Panc1 (cell line): ENCODE measurements around the gene PPDPF. TPM values are rescaled to one million over a fixed set of nuclear protein-coding genes. Genes with fewer than 3 reads are reported as not detected.

Experiments
- ATAC-seq: fragments of 200-7000 bp; cut with Tn5 transposase; 2 replicates; pipeline ENCODE4 v1.9.1; 2020; ENCODE audit warnings: mild to moderate bottlenecking, moderate library complexity
- BruUV-seq: library from RNA; stranded (reverse); fragments of 400-500 nt; replicated peaks from 2 replicates; lab custom pipeline; 2021; lab: Mats Ljungman, UMichigan
- CTCF ChIA-PET: fragments of 300-600 bp; sonication (Branson Sonifier 250); formaldehyde crosslinking; loops from one replicate; lab custom pipeline; 2022; ENCODE audit warnings: antibody characterized with exemption; lab: Charles Lee
- POLR2A ChIA-PET: fragments of 300-600 bp; sonication (Branson Sonifier 250); formaldehyde crosslinking; loops from one replicate; lab custom pipeline; 2022; ENCODE audit warnings: antibody characterized with exemption; lab: Charles Lee
- DNase-seq: peaks from one replicate; pipeline ENCODE4 v3.0.0-alpha.2; 2010; ENCODE audit warnings: low read depth, low spot score
- H3K27ac ChIP-seq: 2 replicates; pipeline ENCODE4 v1.5.1; 2011; ENCODE audit warnings: mild to moderate bottlenecking, low read length, inconsistent platforms
- H3K27me3 ChIP-seq: fragments of 200-500 bp; sonication (Bioruptor generic); 2 replicates; pipeline ENCODE4 v1.6.0; 2014; ENCODE audit warnings: low read length, inconsistent platforms; ENCODE audit not compliant: control insufficient read depth, insufficient read depth
- H3K36me3 ChIP-seq: fragments of 200-500 bp; sonication (Bioruptor generic); 2 replicates; pipeline ENCODE4 v1.5.1; 2014; ENCODE audit warnings: inconsistent platforms, mild to moderate bottlenecking, low read length, moderate library complexity; ENCODE audit not compliant: control insufficient read depth, insufficient read depth
- H3K4me1 ChIP-seq: 2 replicates; pipeline ENCODE4 v1.5.1; 2011; ENCODE audit warnings: inconsistent platforms, mild to moderate bottlenecking, low read length, moderate library complexity; ENCODE audit not compliant: control insufficient read depth, insufficient read depth
- H3K4me3 ChIP-seq, 2 experiments: 2 replicates each; pipeline ENCODE4 v1.5.1; 2011 to 2012; ENCODE audit warnings: low read depth in 2 of 2, low read length in 2 of 2, mild to moderate bottlenecking in 2 of 2, inconsistent platforms in 1 of 2, moderate library complexity in 1 of 2
- H3K9me3 ChIP-seq: fragments of 200-500 bp; sonication (Bioruptor generic); 2 replicates; pipeline ENCODE4 v1.5.1; 2014; ENCODE audit warnings: low read depth, mild to moderate bottlenecking, inconsistent platforms, low read length, moderate library complexity; ENCODE audit not compliant: control insufficient read depth, insufficient read depth
- POLR2AphosphoS5 ChIP-seq: IDR thresholded peaks from 2 replicates; pipeline ENCODE4 v1.6.1; 2012; ENCODE audit warnings: mild to moderate bottlenecking, low read depth, low read length, moderate library complexity
- SIN3A ChIP-seq: IDR thresholded peaks from 2 replicates; pipeline ENCODE4 v1.6.1; 2012; ENCODE audit warnings: low read depth, mild to moderate bottlenecking, low read length, moderate library complexity, borderline replicate concordance; ENCODE audit not compliant: insufficient read depth
- TCF7L2 ChIP-seq: IDR thresholded peaks from 2 replicates; pipeline ENCODE4 v1.6.1; 2011; ENCODE audit warnings: mild to moderate bottlenecking, low read depth, low read length, inconsistent platforms
- in situ Hi-C: cut with HindIII; loops from 2 replicates; pipeline ENCODE4 v1.10.0; 2016; ENCODE audit warnings: low sequenced_read_pairs, low pct_unique_long_range_greater_than_20kb
- intact Hi-C: fragments of 100-400 bp; cut with micrococcal nuclease; formaldehyde crosslinking; loops from one replicate; pipeline ENCODE4 v1.10.0; 2022; ENCODE audit not compliant: unreplicated experiment
- total RNA-seq: library from RNA; stranded (reverse); gene quantifications from one replicate; pipeline ENCODE4 v1.2.1, GENCODE V29; 2021; ENCODE audit not compliant: unreplicated experiment
- TF ChIP-seq, protein P1 (sequence below): fragments of 450-650 bp; IDR thresholded peaks from 2 replicates; pipeline ENCODE4 v1.5.1; 2017; ENCODE audit warnings: mild to moderate bottlenecking
- TF ChIP-seq, protein P2 (sequence below), 2 experiments: IDR thresholded peaks; 2 replicates each; pipeline ENCODE4 v1.6.1; 2011 to 2012; ENCODE audit warnings: low read depth in 2 of 2, control low read depth in 1 of 2, low read length in 1 of 2, mild to moderate bottlenecking in 1 of 2, moderate library complexity in 1 of 2; ENCODE audit not compliant: insufficient read depth in 1 of 2

PPDPF gene
- total RNA-seq, 1 experiment from 2014 or later = 241 TPM

DNA sequence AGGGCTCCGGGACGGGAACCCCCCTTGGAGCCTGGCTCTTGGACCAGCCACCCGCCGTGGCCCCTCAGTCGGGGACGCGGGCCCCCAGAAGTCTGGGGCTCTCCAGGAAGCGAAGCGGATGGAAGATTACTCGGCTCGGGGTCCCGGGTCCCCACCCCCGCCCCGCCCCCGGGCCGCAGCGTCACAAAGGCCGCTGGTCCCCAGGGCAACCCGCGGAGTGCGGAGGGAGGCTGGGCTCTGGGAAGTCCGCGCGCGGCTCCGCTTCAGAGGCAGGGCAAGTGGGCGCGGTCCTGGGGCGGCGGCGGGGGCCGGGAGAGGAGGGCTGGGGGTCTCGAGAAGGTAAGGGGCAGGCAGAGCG lies 33.3 kb downstream of the PPDPF start, which contains the start of gene FNDC11:
TSS of gene FNDC11 (plus strand) at position 227 of the 358 bp plus-strand sequence. CDS start 1,505 bp downstream, outside the sequence.
- TF ChIP-seq POLR2AphosphoS5 (no peak), SIN3A (no peak), TCF7L2 (no peak)
- TF ChIP-seq, protein P1, sequence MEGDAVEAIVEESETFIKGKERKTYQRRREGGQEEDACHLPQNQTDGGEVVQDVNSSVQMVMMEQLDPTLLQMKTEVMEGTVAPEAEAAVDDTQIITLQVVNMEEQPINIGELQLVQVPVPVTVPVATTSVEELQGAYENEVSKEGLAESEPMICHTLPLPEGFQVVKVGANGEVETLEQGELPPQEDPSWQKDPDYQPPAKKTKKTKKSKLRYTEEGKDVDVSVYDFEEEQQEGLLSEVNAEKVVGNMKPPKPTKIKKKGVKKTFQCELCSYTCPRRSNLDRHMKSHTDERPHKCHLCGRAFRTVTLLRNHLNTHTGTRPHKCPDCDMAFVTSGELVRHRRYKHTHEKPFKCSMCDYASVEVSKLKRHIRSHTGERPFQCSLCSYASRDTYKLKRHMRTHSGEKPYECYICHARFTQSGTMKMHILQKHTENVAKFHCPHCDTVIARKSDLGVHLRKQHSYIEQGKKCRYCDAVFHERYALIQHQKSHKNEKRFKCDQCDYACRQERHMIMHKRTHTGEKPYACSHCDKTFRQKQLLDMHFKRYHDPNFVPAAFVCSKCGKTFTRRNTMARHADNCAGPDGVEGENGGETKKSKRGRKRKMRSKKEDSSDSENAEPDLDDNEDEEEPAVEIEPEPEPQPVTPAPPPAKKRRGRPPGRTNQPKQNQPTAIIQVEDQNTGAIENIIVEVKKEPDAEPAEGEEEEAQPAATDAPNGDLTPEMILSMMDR = no peak
- TF ChIP-seq, protein P2, sequence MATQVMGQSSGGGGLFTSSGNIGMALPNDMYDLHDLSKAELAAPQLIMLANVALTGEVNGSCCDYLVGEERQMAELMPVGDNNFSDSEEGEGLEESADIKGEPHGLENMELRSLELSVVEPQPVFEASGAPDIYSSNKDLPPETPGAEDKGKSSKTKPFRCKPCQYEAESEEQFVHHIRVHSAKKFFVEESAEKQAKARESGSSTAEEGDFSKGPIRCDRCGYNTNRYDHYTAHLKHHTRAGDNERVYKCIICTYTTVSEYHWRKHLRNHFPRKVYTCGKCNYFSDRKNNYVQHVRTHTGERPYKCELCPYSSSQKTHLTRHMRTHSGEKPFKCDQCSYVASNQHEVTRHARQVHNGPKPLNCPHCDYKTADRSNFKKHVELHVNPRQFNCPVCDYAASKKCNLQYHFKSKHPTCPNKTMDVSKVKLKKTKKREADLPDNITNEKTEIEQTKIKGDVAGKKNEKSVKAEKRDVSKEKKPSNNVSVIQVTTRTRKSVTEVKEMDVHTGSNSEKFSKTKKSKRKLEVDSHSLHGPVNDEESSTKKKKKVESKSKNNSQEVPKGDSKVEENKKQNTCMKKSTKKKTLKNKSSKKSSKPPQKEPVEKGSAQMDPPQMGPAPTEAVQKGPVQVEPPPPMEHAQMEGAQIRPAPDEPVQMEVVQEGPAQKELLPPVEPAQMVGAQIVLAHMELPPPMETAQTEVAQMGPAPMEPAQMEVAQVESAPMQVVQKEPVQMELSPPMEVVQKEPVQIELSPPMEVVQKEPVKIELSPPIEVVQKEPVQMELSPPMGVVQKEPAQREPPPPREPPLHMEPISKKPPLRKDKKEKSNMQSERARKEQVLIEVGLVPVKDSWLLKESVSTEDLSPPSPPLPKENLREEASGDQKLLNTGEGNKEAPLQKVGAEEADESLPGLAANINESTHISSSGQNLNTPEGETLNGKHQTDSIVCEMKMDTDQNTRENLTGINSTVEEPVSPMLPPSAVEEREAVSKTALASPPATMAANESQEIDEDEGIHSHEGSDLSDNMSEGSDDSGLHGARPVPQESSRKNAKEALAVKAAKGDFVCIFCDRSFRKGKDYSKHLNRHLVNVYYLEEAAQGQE (IDR thresholded peaks at IDR 0.05; ENCODE audit: insufficient read depth in 1 of 2, low read depth in 2 of 2, low read length in 1 of 2) = no peak
- no peaks in the 10 kb centered on the region for H3K9me3 ChIP-seq
- intact Hi-C loops (no loop called here), in situ Hi-C loops (no loop called here)
- POLR2A ChIA-PET = no interaction called here
- BruUV-seq = no TSS peak
- no peaks in the 10 kb centered on the region for H3K27me3 ChIP-seq
- H3K4me1 ChIP-seq = peaks cover 8% of the 10 kb centered on the region
- no peaks in the 10 kb centered on the region for H3K36me3 ChIP-seq
- CTCF ChIA-PET = no interaction called here
- 0 out of 2 replicates have a peak within 1 kb of the TSS, but pooled peaks have one; percentile 51 for H3K27ac ChIP-seq
- H3K4me3 ChIP-seq = peak within 1 kb of the TSS; percentile 55 to 67
- DNase-seq (no peak), ATAC-seq (peak; percentile 32)

DNA sequence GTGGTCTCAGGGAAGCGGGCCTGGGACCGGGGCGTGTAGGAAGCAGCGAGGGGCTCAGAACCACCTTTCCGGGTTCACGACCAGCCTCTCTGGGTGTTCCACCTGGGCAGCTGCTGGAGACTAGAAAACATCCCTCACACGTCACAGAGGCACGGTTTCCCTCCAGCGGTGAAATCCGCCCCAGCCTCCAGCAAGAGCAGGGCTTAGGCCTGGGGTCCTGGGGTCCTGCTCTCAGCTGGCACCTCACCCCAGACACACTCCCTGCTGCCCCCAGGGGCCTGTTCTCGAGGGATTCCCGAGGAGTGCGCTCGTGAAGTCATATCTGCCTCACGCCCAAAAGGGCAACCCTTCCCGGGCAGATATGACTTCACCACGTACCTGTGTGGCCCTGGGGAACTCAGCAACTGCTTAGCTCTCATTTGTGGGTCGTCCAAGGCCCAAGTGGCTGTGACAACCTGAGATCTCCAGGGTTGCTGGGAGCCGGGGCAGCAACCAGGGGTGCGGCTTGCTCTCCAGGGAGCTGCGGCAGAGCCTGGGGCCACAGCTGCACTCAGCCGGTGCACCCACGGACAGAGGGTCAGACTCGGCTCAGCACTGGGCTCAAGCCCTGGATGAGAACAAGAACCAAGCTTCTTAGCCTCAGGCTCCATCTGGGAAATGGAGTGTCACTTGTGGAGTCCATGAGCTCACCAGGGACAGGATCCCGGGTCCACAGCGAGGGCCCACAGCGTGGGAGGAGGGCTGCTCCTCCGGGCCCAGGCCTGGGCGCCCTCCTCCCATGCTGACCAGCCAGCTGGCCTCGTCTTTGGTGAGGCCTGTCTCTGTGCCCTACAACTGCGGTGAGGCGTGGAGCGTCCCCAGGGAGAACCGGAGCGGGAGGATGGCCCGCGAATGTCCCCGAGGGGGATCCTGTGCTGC lies 34.1 kb downstream of the PPDPF start:
- TF ChIP-seq TCF7L2 (no peak), SIN3A (no peak), POLR2AphosphoS5 (no peak)
- TF ChIP-seq, protein P1 = no peak
- TF ChIP-seq, protein P2 (IDR thresholded peaks at IDR 0.05; ENCODE audit: insufficient read depth in 1 of 2, low read depth in 2 of 2, low read length in 1 of 2) = no peak
- peak; percentile 18 for ATAC-seq
- H3K9me3 ChIP-seq = no peaks in the 10 kb centered on the region
- in situ Hi-C loops (no loop called here), intact Hi-C loops (no loop called here)
- DNase-seq = no peak
- no peaks in the 10 kb centered on the region for H3K27me3 ChIP-seq
- peak overlapping the region in 1 of 2 experiments; percentile 55; a peak in 1 of 4 replicates for H3K4me3 ChIP-seq
- CTCF ChIA-PET = no interaction called here
- POLR2A ChIA-PET = interaction anchor here (0.6 kb wide), 2 partner anchors 33 to 432 kb away, joined by 3 to 8 read pairs; no protein-coding TSS in a partner anchor
- H3K27ac ChIP-seq = no peak overlapping the region
- no TSS peak for BruUV-seq
- H3K4me1 ChIP-seq = peaks cover 8% of the 10 kb centered on the region
- H3K36me3 ChIP-seq = no peaks in the 10 kb centered on the region
